ENCODE measurements around the gene XPNPEP2. TPM values are rescaled to one million over a fixed set of nuclear protein-coding genes. Genes with fewer than 3 reads are reported as not detected.

The XPNPEP2 gene
- total RNA-seq, 1 donor from 2014 or later = not detected

GRCh38 chrX:129781680-129782495 lies 43.1 kb downstream of the XPNPEP2 start:
- no peak overlapping the region for H3K4me3 Mint-ChIP-seq (ENCODE audit: unreplicated experiment)
- H3K36me3 Mint-ChIP-seq (ENCODE audit: unreplicated experiment) = no peaks in the 10 kb centered on the region
- H3K27me3 Mint-ChIP-seq (ENCODE audit: unreplicated experiment) = peaks cover 3% of the 10 kb centered on the region
- TF ChIP-seq, protein P1, sequence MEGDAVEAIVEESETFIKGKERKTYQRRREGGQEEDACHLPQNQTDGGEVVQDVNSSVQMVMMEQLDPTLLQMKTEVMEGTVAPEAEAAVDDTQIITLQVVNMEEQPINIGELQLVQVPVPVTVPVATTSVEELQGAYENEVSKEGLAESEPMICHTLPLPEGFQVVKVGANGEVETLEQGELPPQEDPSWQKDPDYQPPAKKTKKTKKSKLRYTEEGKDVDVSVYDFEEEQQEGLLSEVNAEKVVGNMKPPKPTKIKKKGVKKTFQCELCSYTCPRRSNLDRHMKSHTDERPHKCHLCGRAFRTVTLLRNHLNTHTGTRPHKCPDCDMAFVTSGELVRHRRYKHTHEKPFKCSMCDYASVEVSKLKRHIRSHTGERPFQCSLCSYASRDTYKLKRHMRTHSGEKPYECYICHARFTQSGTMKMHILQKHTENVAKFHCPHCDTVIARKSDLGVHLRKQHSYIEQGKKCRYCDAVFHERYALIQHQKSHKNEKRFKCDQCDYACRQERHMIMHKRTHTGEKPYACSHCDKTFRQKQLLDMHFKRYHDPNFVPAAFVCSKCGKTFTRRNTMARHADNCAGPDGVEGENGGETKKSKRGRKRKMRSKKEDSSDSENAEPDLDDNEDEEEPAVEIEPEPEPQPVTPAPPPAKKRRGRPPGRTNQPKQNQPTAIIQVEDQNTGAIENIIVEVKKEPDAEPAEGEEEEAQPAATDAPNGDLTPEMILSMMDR (IDR thresholded peaks at IDR 0.05; ENCODE audit: partially characterized antibody, unreplicated experiment) = no peak
- no peak overlapping the region for H3K27ac Mint-ChIP-seq (ENCODE audit: unreplicated experiment)
- peaks cover 3% of the 10 kb centered on the region for H3K9me3 Mint-ChIP-seq (ENCODE audit: unreplicated experiment)
- no peaks in the 10 kb centered on the region for H3K4me1 Mint-ChIP-seq (ENCODE audit: low read depth, unreplicated experiment)
- no peak for DNase-seq

DNA sequence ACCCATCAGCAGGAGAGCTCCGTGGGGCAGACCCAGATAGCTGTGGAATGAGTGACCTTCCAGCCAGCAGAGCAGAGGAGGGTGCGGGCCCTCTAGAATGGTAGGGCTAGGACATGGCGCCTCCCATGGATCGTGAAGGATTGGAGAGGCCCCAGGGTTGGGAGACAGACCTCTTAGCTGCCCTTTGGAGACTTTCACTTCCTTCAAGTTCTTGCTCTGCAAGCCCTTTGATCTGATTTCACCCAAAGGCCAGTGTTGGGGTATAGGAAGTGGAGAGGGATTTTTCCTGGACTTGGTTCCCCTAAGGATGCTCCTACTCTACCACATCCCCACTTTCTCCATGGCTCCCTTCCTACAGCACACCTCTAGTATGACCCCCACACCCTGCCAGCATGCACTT lies 43.9 kb downstream of the XPNPEP2 start:
- Mint-ChIP-seq H3K27ac (ENCODE audit: unreplicated experiment) (no peak overlapping the region), H3K4me3 (ENCODE audit: unreplicated experiment) (no peak overlapping the region), H3K4me1 (ENCODE audit: low read depth, unreplicated experiment) (no peaks in the 10 kb centered on the region), H3K9me3 (ENCODE audit: unreplicated experiment) (peaks cover 3% of the 10 kb centered on the region), H3K36me3 (ENCODE audit: unreplicated experiment) (no peaks in the 10 kb centered on the region), H3K27me3 (ENCODE audit: unreplicated experiment) (peaks cover 6% of the 10 kb centered on the region)
- no peak for DNase-seq
- TF ChIP-seq, protein P1 (IDR thresholded peaks at IDR 0.05; ENCODE audit: partially characterized antibody, unreplicated experiment) = no peak

GRCh38 chrX:129783291-129783713 lies 44.5 kb downstream of the XPNPEP2 start:
- no peak overlapping the region for H3K27ac Mint-ChIP-seq (ENCODE audit: unreplicated experiment)
- H3K36me3 Mint-ChIP-seq (ENCODE audit: unreplicated experiment) = no peaks in the 10 kb centered on the region

DNA sequence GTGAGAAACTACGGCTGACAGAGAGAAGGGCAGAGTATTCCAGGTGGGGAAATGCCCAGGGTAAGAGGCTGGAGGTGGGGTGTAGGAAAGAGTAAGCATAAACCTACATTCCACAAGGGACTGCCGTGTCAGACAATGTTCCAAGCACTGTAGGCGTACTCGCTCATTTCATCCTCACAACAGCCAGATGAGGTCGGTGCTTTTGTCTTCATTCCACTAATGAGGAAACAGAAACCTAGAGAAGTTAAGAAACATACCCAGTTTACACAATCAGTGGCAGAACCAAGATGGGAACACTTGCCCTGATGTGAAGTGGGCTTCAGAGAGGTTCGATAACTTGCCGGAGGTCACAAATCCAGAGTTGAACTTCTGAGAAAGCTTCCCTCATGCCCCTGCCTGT lies 45.6 kb downstream of the XPNPEP2 start:
- H3K36me3 Mint-ChIP-seq (ENCODE audit: unreplicated experiment) = no peaks in the 10 kb centered on the region
- no peak overlapping the region for H3K27ac Mint-ChIP-seq (ENCODE audit: unreplicated experiment)

More at GRCh38 chrX:129783291-129783713, 44.5 kb downstream of the XPNPEP2 start:
- Mint-ChIP-seq H3K4me1 (ENCODE audit: low read depth, unreplicated experiment) (no peaks in the 10 kb centered on the region), H3K4me3 (ENCODE audit: unreplicated experiment) (no peak overlapping the region), H3K27me3 (ENCODE audit: unreplicated experiment) (peaks cover 6% of the 10 kb centered on the region), H3K9me3 (ENCODE audit: unreplicated experiment) (peaks cover 3% of the 10 kb centered on the region)
- no peak for DNase-seq
- TF ChIP-seq, protein P1 (IDR thresholded peaks at IDR 0.05; ENCODE audit: partially characterized antibody, unreplicated experiment) = no peak

More for the DNA sequence above, 45.6 kb downstream of the XPNPEP2 start:
- H3K27me3 Mint-ChIP-seq (ENCODE audit: unreplicated experiment) = peaks cover 3% of the 10 kb centered on the region
- no peaks in the 10 kb centered on the region for H3K4me1 Mint-ChIP-seq (ENCODE audit: low read depth, unreplicated experiment)
- TF ChIP-seq, protein P1 (IDR thresholded peaks at IDR 0.05; ENCODE audit: partially characterized antibody, unreplicated experiment) = no peak
- no peak overlapping the region for H3K4me3 Mint-ChIP-seq (ENCODE audit: unreplicated experiment)
- peaks cover 1% of the 10 kb centered on the region for H3K9me3 Mint-ChIP-seq (ENCODE audit: unreplicated experiment)
- DNase-seq = no peak
